Breast epithelium (tissue), 4 donors: ENCODE data around the gene GPC3. TPM values are rescaled to one million over a fixed set of nuclear protein-coding genes. Genes with fewer than 3 reads are reported as not detected.

Experiments used
- DNase-seq, 2 donors: peaks; one replicate each; pipeline ENCODE4 v3.0.0-alpha.2; 2019; ENCODE audit warnings: low spot score in 2 of 2
- H3K27ac ChIP-seq, 2 donors: fragments of 200-600 bp; sonication (generic) in 1 of 2; one replicate each; pipeline ENCODE4 v1.5.1; 2016 to 2019; ENCODE audit warnings: mild to moderate bottlenecking in 1 of 2
- H3K27me3 ChIP-seq, 2 donors: fragments of 200-600 bp; sonication (generic) in 1 of 2; one replicate each; pipeline versions ENCODE4 v1.5.1 to v1.6.0; 2017 to 2019; ENCODE audit warnings: control low read depth in 1 of 2, mild to moderate bottlenecking in 1 of 2
- H3K36me3 ChIP-seq: fragments of 200-600 bp; one replicate; pipeline ENCODE4 v1.5.1; 2019
- H3K4me1 ChIP-seq, 2 donors: fragments of 200-600 bp; sonication (generic); one replicate each; pipeline ENCODE4 v1.5.1; 2016 to 2019; ENCODE audit warnings: control low read depth in 1 of 2
- H3K4me3 ChIP-seq, 3 donors: fragments of 200-600 bp; sonication (generic); 1 replicate in 2 of 3; 2 replicates in 1 of 3; pipeline ENCODE4 v1.5.1; 2016 to 2019; ENCODE audit warnings: mild to moderate bottlenecking in 3 of 3, moderate library complexity in 2 of 3
- H3K9me3 ChIP-seq, 2 donors: fragments of 200-600 bp; sonication (generic) in 1 of 2; one replicate each; pipeline ENCODE4 v1.5.1; 2016 to 2019; ENCODE audit warnings: control low read depth in 1 of 2
- CTCF ChIP-seq, 3 donors: fragments of 450-650 bp; IDR thresholded peaks; one replicate each; pipeline ENCODE4 v1.5.1; 2016 to 2017; ENCODE audit warnings: antibody characterized with exemption in 3 of 3, mild to moderate bottlenecking in 3 of 3, moderate library complexity in 3 of 3
- POLR2A ChIP-seq: fragments of 450-650 bp; IDR thresholded peaks from one replicate; pipeline ENCODE4 v1.6.1; 2016; ENCODE audit warnings: antibody characterized with exemption, mild to moderate bottlenecking, moderate library complexity
- POLR2AphosphoS5 ChIP-seq, 3 donors: sonication (generic); formaldehyde crosslinking; IDR thresholded peaks; one replicate each; pipeline ENCODE4 v1.6.1; 2017; ENCODE audit warnings: antibody characterized with exemption in 3 of 3
- intact Hi-C: fragments of 100-400 bp; cut with DNase I; formaldehyde crosslinking; loops from one replicate; pipeline ENCODE4 v1.15.1; 2023; ENCODE audit warnings: low total_unique reads
- total RNA-seq, 3 donors: library from RNA; depleted of rRNA; stranded (reverse); fragments of >200 nt; gene quantifications; one replicate each; pipeline ENCODE4 v1.1.0, GENCODE V29; 2016

Gene GPC3
- total RNA-seq, 3 donors from 2014 or later = 29.7 to 99.2 (median 89.1) TPM

GRCh38 chrX:133813971-133814370 lies 171.4 kb downstream of the GPC3 start:
- Histone ChIP-seq H3K27me3 (peaks cover 0 to 40% of the 10 kb centered on the region in 2 donors), H3K9me3 (no peaks in the 10 kb centered on the region), H3K4me3 (no peak overlapping the region), H3K4me1 (no peaks in the 10 kb centered on the region), H3K27ac (no peak overlapping the region), H3K36me3 (no peaks in the 10 kb centered on the region)
- TF ChIP-seq POLR2AphosphoS5 (IDR thresholded peaks at IDR 0.05) = no peak
- no peak for TF ChIP-seq POLR2A
- no peak for TF ChIP-seq CTCF (IDR thresholded peaks at IDR 0.05)
- intact Hi-C loops = no loop called here
- DNase-seq = no peak

GRCh38 chrX:133812402-133812801 lies 173.0 kb downstream of the GPC3 start:
- no peak for DNase-seq
- no peak overlapping the region for H3K27ac ChIP-seq
- TF ChIP-seq CTCF (IDR thresholded peaks at IDR 0.05) = no peak
- TF ChIP-seq POLR2A = no peak
- TF ChIP-seq POLR2AphosphoS5 (IDR thresholded peaks at IDR 0.05) = no peak
- no peaks in the 10 kb centered on the region for H3K4me1 ChIP-seq
- no peaks in the 10 kb centered on the region for H3K36me3 ChIP-seq
- no peak overlapping the region for H3K4me3 ChIP-seq
- intact Hi-C loops = no loop called here
- H3K9me3 ChIP-seq = no peaks in the 10 kb centered on the region
- peaks cover 0 to 38% of the 10 kb centered on the region in 2 donors for H3K27me3 ChIP-seq

- Histone ChIP-seq H3K4me3 (no peak overlapping the region), H3K27me3 (peaks cover 0 to 34% of the 10 kb centered on the region in 2 donors), H3K9me3 (no peaks in the 10 kb centered on the region), H3K27ac (no peak overlapping the region), H3K36me3 (no peaks in the 10 kb centered on the region), H3K4me1 (no peaks in the 10 kb centered on the region)
- TF ChIP-seq CTCF (IDR thresholded peaks at IDR 0.05) = no peak
- TF ChIP-seq POLR2AphosphoS5 (IDR thresholded peaks at IDR 0.05) = no peak
- TF ChIP-seq POLR2A = no peak
- DNase-seq = no peak
- intact Hi-C loops = no loop called here
These were observed 174.5 kb downstream of the GPC3 start for GRCh38 chrX:133810925-133811324.

- TF ChIP-seq CTCF (IDR thresholded peaks at IDR 0.05) (no peak), POLR2AphosphoS5 (IDR thresholded peaks at IDR 0.05) (no peak), POLR2A (no peak)
- intact Hi-C loops = no loop called here
- peaks cover 0 to 35% of the 10 kb centered on the region in 2 donors for H3K27me3 ChIP-seq
- H3K27ac ChIP-seq = no peak overlapping the region
- no peak for DNase-seq
- no peaks in the 10 kb centered on the region for H3K9me3 ChIP-seq
- H3K4me3 ChIP-seq = no peak overlapping the region
- no peaks in the 10 kb centered on the region for H3K36me3 ChIP-seq
- no peaks in the 10 kb centered on the region for H3K4me1 ChIP-seq
These were observed 181.3 kb downstream of the GPC3 start for GRCh38 chrX:133804072-133804471.

GRCh38 chrX:133796282-133796681 lies 189.1 kb downstream of the GPC3 start:
- Histone ChIP-seq H3K36me3 (no peaks in the 10 kb centered on the region), H3K4me3 (no peak overlapping the region), H3K4me1 (no peaks in the 10 kb centered on the region), H3K9me3 (no peaks in the 10 kb centered on the region), H3K27ac (no peak overlapping the region), H3K27me3 (peaks cover 0 to 47% of the 10 kb centered on the region in 2 donors)
- no peak for DNase-seq
- intact Hi-C loops = no loop called here
- no peak for TF ChIP-seq POLR2AphosphoS5 (IDR thresholded peaks at IDR 0.05)
- TF ChIP-seq POLR2A = no peak
- TF ChIP-seq CTCF (IDR thresholded peaks at IDR 0.05) = no peak
